ENCODE results near the gene VGLL4. TPM values are rescaled to one million over a fixed set of nuclear protein-coding genes. Genes with fewer than 3 reads are reported as not detected.
A peak's percentile ranks its signal among the peaks of the same experiment; 100 is the strongest.

The VGLL4 gene
- total RNA-seq: 10 to 100 TPM; 54.4 to 60.2 TPM

DNA sequence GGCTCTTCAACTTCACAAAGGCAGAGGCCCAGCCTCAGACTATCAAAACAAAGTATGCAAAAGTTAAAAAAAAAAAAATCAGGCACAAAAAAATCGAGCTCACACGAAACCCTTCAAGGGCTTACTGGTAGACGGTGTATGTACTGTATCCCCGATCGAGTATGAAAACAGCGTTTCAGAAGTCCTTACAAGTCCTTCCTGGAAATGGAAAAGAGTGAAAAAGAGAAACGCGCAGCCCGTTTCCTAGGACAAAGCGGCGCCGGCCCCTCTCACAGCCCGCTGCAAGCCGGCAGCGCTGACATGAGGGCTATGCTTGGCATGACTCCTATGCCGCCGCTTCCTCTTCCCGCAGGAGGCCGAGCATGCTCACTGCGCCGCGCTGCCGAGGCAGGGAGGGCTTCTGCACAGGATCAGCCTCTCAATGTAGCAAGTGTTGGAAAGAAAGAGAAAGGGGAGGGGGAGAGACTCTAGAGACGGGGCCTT, at the start of gene VGLL4:
Gene VGLL4 (minus strand): TSS at position 311 of the 483 bp plus-strand sequence. CDS start 397 bp downstream, outside the sequence.
- peak; percentile 82 for DNase-seq
- no peaks in the 10 kb centered on the region for H3K27me3 Mint-ChIP-seq
- intact Hi-C loops (cut with micrococcal nuclease): loop anchor here (2.0 to 10.0 kb wide), 3 partner anchors 17 to 89 kb away; no protein-coding TSS in a partner anchor

GRCh38 chr3:11692532-11692813, 48.8 kb upstream of the VGLL4 start:
- Mint-ChIP-seq H3K4me3 (no peak overlapping the region), H3K27ac (no peak overlapping the region), H3K27me3 (no peaks in the 10 kb centered on the region), H3K4me1 (ENCODE audit: low read depth) (no peaks in the 10 kb centered on the region), H3K36me3 (ENCODE audit: low read depth) (no peaks in the 10 kb centered on the region), H3K9me3 (no peaks in the 10 kb centered on the region)
- ChIA-PET POLR2A (no interaction called here), CTCF (no interaction called here)
- intact Hi-C loops (cut with micrococcal nuclease): no loop called here
- ATAC-seq: no peak
- TF ChIP-seq, protein P1, sequence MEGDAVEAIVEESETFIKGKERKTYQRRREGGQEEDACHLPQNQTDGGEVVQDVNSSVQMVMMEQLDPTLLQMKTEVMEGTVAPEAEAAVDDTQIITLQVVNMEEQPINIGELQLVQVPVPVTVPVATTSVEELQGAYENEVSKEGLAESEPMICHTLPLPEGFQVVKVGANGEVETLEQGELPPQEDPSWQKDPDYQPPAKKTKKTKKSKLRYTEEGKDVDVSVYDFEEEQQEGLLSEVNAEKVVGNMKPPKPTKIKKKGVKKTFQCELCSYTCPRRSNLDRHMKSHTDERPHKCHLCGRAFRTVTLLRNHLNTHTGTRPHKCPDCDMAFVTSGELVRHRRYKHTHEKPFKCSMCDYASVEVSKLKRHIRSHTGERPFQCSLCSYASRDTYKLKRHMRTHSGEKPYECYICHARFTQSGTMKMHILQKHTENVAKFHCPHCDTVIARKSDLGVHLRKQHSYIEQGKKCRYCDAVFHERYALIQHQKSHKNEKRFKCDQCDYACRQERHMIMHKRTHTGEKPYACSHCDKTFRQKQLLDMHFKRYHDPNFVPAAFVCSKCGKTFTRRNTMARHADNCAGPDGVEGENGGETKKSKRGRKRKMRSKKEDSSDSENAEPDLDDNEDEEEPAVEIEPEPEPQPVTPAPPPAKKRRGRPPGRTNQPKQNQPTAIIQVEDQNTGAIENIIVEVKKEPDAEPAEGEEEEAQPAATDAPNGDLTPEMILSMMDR (IDR thresholded peaks at IDR 0.05): no peak
- no peak for DNase-seq

More for the DNA sequence above, at the start of gene VGLL4:
- Mint-ChIP-seq H3K27ac (peak within 1 kb of the TSS; percentile 97), H3K36me3 (ENCODE audit: low read depth) (peaks cover 33% of the 10 kb centered on the region), H3K9me3 (no peaks in the 10 kb centered on the region), H3K4me1 (ENCODE audit: low read depth) (peaks cover 31% of the 10 kb centered on the region), H3K4me3 (peak within 1 kb of the TSS; percentile 94)
- ChIA-PET POLR2A (interaction anchor here (0.6 to 1.8 kb wide), 3 partner anchors 17 to 1372 kb away, joined by 3 to 10 read pairs (median 5); no protein-coding TSS in a partner anchor), CTCF (interaction anchor here (0.8 to 1.1 kb wide), 4 partner anchors 8 to 161 kb away, joined by 3 to 4 read pairs (median 3); no protein-coding TSS in a partner anchor)
- TF ChIP-seq, protein P1 (IDR thresholded peaks at IDR 0.05): no peak
- ATAC-seq: peak; percentile 72

DNA sequence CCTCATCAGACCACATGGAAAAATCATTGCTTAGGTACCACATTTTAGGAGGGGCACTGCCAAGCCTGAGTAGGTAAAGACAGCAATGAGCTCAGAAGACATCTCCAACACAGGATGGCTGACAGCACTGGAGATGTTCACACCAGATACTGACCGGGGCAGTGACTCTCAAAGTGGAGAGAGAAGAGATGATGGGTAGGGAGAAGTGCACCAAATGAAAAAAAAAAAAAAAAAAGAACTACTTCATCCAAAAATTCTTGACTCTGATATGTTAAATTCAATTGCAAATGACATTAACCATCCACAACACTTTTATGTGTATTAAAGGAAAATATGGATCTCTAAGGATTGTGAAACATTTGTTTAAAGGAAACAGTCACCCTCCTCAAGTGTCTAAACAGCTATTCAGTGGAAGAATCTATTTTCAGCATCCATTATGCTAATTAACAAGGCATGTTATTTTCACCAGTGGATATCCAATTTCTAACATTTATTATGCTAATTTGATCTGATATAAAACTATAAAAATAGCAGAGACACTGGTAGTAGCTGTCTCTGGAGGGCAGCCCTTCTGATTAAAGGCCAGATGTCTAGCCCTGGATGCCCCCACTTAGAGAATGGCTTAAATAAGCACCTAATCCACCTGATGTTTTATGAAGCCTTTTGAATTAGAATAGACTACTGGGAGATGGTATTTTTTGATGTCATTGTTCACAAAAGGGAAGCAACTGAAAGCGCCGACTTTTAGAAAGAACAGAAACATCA, 48.2 kb upstream of the VGLL4 start:
- POLR2A ChIA-PET: no interaction called here
- no peak overlapping the region for H3K4me3 Mint-ChIP-seq

DNA sequence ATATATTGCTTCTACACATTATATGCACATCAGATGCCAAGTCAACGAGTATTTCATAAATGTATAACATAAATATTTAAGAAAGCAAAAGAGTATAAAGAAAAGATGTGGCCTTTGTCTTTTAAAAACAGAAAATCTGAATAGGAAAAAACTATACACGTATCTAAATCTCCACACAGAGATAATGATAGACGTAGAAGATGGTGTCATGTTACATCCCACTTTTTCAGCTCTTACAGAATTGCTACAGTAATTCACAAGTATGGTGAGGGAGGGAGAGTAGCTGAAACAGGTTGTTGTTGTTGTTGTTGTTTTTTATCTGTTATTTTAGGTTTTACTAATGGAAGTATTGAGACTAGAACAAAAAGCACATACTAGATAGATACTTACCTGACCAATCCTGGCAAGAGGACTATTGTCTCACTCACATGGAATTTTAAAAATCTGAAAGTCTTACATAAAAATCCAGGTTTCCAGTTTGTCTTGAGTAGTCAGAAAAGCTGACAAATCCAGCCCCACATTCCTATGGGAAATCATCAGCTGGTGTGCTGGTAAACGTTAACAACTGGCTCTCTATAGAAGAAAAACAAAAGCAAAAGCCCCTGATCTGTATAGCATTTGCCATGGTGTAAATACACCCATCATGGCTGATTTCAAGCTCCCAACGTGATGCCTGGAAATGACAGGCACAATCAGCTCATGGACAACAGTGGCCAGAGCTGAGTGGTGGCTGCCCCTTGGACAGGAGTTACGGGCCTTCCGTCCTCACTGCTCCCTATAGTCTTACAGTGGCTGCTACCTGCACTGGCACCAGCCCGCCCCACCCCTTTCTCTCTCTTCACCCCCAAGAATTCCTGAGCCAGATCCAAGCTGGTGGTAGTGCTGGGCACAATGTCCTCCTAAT, 47.4 kb upstream of the VGLL4 start:
- CTCF ChIA-PET: interaction anchor here (1.0 to 1.1 kb wide), 2 partner anchors 9 to 47 kb away, joined by 3 read pairs; no protein-coding TSS in a partner anchor

More for the DNA sequence above, 48.2 kb upstream of the VGLL4 start:
- no peaks in the 10 kb centered on the region for H3K4me1 Mint-ChIP-seq (ENCODE audit: low read depth)
- H3K36me3 Mint-ChIP-seq (ENCODE audit: low read depth): no peaks in the 10 kb centered on the region
- TF ChIP-seq, protein P1 (IDR thresholded peaks at IDR 0.05): no peak
- intact Hi-C loops (cut with micrococcal nuclease): no loop called here
- CTCF ChIA-PET: interaction anchor here (1.1 kb wide), 1 partner anchor 10 kb away, joined by 3 read pairs; no protein-coding TSS in a partner anchor
- H3K27me3 Mint-ChIP-seq: no peaks in the 10 kb centered on the region
- H3K27ac Mint-ChIP-seq: no peak overlapping the region
- no peak for ATAC-seq
- no peak for DNase-seq
- no peaks in the 10 kb centered on the region for H3K9me3 Mint-ChIP-seq

More for the DNA sequence above, 47.4 kb upstream of the VGLL4 start:
- Mint-ChIP-seq H3K4me3 (no peak overlapping the region), H3K27me3 (no peaks in the 10 kb centered on the region), H3K9me3 (no peaks in the 10 kb centered on the region), H3K27ac (no peak overlapping the region), H3K36me3 (ENCODE audit: low read depth) (no peaks in the 10 kb centered on the region), H3K4me1 (ENCODE audit: low read depth) (no peaks in the 10 kb centered on the region)
- POLR2A ChIA-PET: no interaction called here
- DNase-seq: no peak
- intact Hi-C loops (cut with micrococcal nuclease): no loop called here
- TF ChIP-seq, protein P1 (IDR thresholded peaks at IDR 0.05): no peak
- no peak for ATAC-seq

All from activated CD8-positive, alpha-beta T cell treated with anti-CD3 and anti-CD28 coated beads for 36 hours (primary cell).